Mucosa of descending colon (tissue), 3 donors: ENCODE measurements around the gene RALGPS2. TPM values are rescaled to one million over a fixed set of nuclear protein-coding genes. Genes with fewer than 3 reads are reported as not detected.

Experiments
- ATAC-seq: fragments of 200-7000 bp; cut with Tn5 transposase; one replicate; pipeline ENCODE4 v1.9.1; 2020; ENCODE audit warnings: mild to moderate bottlenecking, moderate library complexity
- DNase-seq, 3 donors: peaks; one replicate each; pipeline ENCODE4 v3.0.0-alpha.2; 2020
- H3K36me3 ChIP-seq: fragments of 200-600 bp; one replicate; pipeline ENCODE4 v1.8.0; 2021; ENCODE audit warnings: low read depth, mild to moderate bottlenecking
- H3K4me1 ChIP-seq: fragments of 200-600 bp; one replicate; pipeline ENCODE4 v1.8.0; 2021; ENCODE audit warnings: low read depth, mild to moderate bottlenecking
- H3K4me3 ChIP-seq: fragments of 200-600 bp; one replicate; pipeline ENCODE4 v1.8.0; 2021; ENCODE audit warnings: mild to moderate bottlenecking
- H3K9me3 ChIP-seq: fragments of 200-600 bp; one replicate; pipeline ENCODE4 v1.8.0; 2021; ENCODE audit warnings: mild to moderate bottlenecking
- CTCF ChIP-seq: fragments of 200-600 bp; IDR thresholded peaks from one replicate; pipeline ENCODE4 v1.8.0; 2022; ENCODE audit warnings: antibody characterized with exemption, mild to moderate bottlenecking
- intact Hi-C, 2 donors: fragments of 100-400 bp; cut with DNase I in 1 of 2; cut with micrococcal nuclease in 1 of 2; formaldehyde crosslinking; loops; one replicate each; pipeline versions ENCODE4 v1.11.0 to v1.11.1; 2022; cut with DNase I, micrococcal nuclease
- total RNA-seq, 3 donors: library from RNA; stranded (reverse); fragmentation: NEBNext Ultra II Directional in 2 of 3; extraction: Animal tissue kit (Norgen Biotek cat#: 25700) in 2 of 3; gene quantifications; one replicate each; pipeline versions ENCODE4 v1.2.1 to v1.2.4, GENCODE V29; 2021 to 2023
- donor health status: DM: no; HTN: no; CAD: no; lungs with moderate emphysema.
- donor health status: DM: no; HTN: no; CAD: no.
- donor health status: DM: no; HTN: yes; CAD: no.

RALGPS2 gene
- total RNA-seq, 3 donors from 2014 or later: 25.9 to 49.9 (median 36.4) TPM

GRCh38 chr1:178692564-178693327 is 32.3 kb upstream of the RALGPS2 start:
- no peak for ATAC-seq
- Histone ChIP-seq H3K36me3 (no peaks in the 10 kb centered on the region), H3K4me3 (no peak overlapping the region), H3K4me1 (no peaks in the 10 kb centered on the region), H3K9me3 (no peaks in the 10 kb centered on the region)
- no peak for DNase-seq
- intact Hi-C loops: no loop called here
- TF ChIP-seq CTCF: no peak

GRCh38 chr1:178693366-178693765 is 31.7 kb upstream of the RALGPS2 start:
- intact Hi-C loops: no loop called here
- DNase-seq (no peak), ATAC-seq (no peak)
- Histone ChIP-seq H3K36me3 (no peaks in the 10 kb centered on the region), H3K4me3 (no peak overlapping the region), H3K9me3 (no peaks in the 10 kb centered on the region), H3K4me1 (no peaks in the 10 kb centered on the region)
- no peak for TF ChIP-seq CTCF

DNA sequence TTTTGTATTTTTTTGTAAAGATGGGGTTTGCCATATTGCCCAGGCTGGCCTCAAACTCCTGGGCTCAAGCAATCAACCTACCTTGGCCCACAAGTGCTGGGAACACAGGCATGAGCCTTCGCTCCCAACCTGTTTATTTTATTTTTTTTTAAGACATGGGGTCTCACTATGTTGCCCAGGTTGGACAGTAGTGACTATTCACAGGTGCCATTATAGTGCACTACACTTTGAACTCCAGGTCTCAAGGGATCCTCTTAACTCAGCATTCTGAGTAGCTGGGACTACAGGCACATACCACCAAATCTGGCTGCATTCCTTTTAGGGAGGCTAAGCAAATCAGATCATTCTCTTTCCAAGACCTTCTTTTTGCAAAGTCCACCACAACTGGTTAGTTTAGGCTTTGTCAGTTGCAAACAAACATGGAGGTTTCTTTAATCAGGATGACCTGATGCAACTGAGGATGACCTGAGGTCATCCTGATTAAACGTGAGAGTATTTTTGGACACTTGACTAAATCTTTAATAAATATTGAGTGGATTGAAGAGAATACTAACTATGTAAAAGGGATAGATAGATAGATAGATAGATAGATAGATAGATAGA is 30.0 kb upstream of the RALGPS2 start:
- DNase-seq: no peak
- TF ChIP-seq CTCF: no peak

GRCh38 chr1:178702146-178702545 is 22.9 kb upstream of the RALGPS2 start:
- Histone ChIP-seq H3K9me3 (no peaks in the 10 kb centered on the region), H3K36me3 (no peaks in the 10 kb centered on the region), H3K4me3 (no peak overlapping the region), H3K4me1 (no peaks in the 10 kb centered on the region)
- intact Hi-C loops: no loop called here
- no peak for ATAC-seq
- TF ChIP-seq CTCF: no peak
- no peak for DNase-seq

More for the DNA sequence above, 30.0 kb upstream of the RALGPS2 start:
- Histone ChIP-seq H3K4me1 (no peaks in the 10 kb centered on the region), H3K36me3 (no peaks in the 10 kb centered on the region), H3K4me3 (no peak overlapping the region), H3K9me3 (no peaks in the 10 kb centered on the region)
- no peak for ATAC-seq
- intact Hi-C loops: no loop called here

- Histone ChIP-seq H3K9me3 (no peaks in the 10 kb centered on the region), H3K36me3 (no peaks in the 10 kb centered on the region), H3K4me3 (no peak overlapping the region), H3K4me1 (no peaks in the 10 kb centered on the region)
- no peak for DNase-seq
- ATAC-seq: no peak
- intact Hi-C loops: no loop called here
- TF ChIP-seq CTCF: no peak
Measured at GRCh38 chr1:178704833-178705232, 20.2 kb upstream of the RALGPS2 start.
